ENCODE data around the gene TPSG1. TPM values are rescaled to one million over a fixed set of nuclear protein-coding genes. Genes with fewer than 3 reads are reported as not detected.
"Not testable (repeated sequence)": the region's sequence is repeated elsewhere in the genome, so short reads cannot be mapped to it uniquely, and the experiment has no call there.

TPSG1 gene
- total RNA-seq, 1 donor from 2014 or later: not detected

DNA sequence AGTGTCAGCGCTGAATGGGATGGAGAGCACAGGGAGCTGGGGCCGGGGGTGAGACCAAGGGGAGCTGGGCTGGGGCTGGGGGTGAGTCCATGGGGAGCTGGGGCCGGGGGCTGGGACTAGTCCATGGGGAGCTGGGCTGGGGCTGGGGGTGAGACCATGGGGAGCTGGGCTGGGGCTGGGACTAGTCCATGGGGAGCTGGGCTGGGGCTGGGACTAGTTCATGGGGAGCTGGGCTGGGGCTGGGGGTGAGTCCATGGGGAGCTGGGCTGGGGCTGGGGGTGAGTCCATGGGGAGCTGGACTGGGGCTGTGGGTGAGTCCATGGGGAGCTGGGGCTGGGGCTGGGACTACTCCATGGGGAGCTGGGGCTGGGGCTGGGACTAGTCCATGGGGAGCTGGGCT, 29.8 kb upstream of the TPSG1 start:
- not testable (repeated sequence) for H4K20me1 ChIP-seq (ENCODE audit: insufficient read depth, low read length); H3K4me3 ChIP-seq (ENCODE audit: insufficient read depth, low read depth, low read length); H3K36me3 ChIP-seq (ENCODE audit: insufficient read depth, low read length); H3K9me3 Mint-ChIP-seq (ENCODE audit: unreplicated experiment); H3K4me2 ChIP-seq (ENCODE audit: low read length); H3K4me3 Mint-ChIP-seq (ENCODE audit: unreplicated experiment); H3K36me3 Mint-ChIP-seq (ENCODE audit: low read depth, unreplicated experiment); DNase-seq (ENCODE audit: low read depth); H3K9ac ChIP-seq (ENCODE audit: low read length); H3K4me1 Mint-ChIP-seq (ENCODE audit: low read depth, unreplicated experiment); FAIRE-seq; H3K79me2 ChIP-seq (ENCODE audit: insufficient read depth, low read length); H3K27ac ChIP-seq (ENCODE audit: low read depth, low read length); H3K9me3 ChIP-seq (ENCODE audit: insufficient read depth, low read depth, low read length); H3K4me1 ChIP-seq (ENCODE audit: insufficient read depth, low read length); H3K27ac Mint-ChIP-seq (ENCODE audit: unreplicated experiment); H2AFZ ChIP-seq (ENCODE audit: low read depth, low read length); H3K27me3 Mint-ChIP-seq (ENCODE audit: low read depth, unreplicated experiment)
- peaks cover 11% of the 10 kb centered on the region for H3K27me3 ChIP-seq (ENCODE audit: insufficient read depth, low read length)

DNA sequence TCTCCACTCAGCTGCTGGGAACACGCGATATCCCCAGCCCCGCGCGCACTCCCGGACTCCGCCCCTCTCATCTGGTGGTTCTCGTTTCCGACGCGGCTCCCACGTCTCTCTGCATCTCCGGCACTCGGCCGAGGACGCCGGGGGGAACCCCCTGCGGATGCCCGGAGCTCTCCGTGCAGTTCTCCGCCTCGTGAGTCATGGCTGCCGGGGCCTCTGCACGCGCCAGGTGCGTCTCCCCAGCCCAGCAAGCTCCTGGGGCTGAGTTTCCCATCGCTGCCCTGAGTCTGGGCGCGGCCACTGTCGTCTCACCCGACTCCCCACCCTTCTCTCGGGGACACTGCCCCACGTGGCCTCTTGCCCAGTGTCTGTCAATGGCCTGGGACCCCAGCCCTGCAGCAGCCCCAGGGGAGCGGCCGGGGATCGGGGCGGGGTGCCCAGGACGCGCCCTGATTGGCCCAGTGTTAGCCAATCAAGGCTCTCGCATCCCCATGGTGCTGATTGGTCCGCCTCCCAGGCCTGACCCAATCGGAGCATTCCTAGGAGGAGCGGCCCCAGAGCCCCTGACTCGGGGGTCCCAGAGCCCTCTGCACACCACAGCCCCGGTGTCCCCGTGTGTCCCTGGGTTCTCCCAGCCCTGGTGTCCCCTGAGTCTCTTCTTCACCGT, 28.8 kb upstream of the TPSG1 start:
- H3K36me3 Mint-ChIP-seq (ENCODE audit: low read depth, unreplicated experiment); H3K27me3 Mint-ChIP-seq (ENCODE audit: low read depth, unreplicated experiment); H3K4me1 ChIP-seq (ENCODE audit: insufficient read depth, low read length); H3K27me3 ChIP-seq (ENCODE audit: insufficient read depth, low read length); H3K4me3 Mint-ChIP-seq (ENCODE audit: unreplicated experiment); H3K27ac Mint-ChIP-seq (ENCODE audit: unreplicated experiment); H2AFZ ChIP-seq (ENCODE audit: low read depth, low read length); H3K79me2 ChIP-seq (ENCODE audit: insufficient read depth, low read length); H3K9ac ChIP-seq (ENCODE audit: low read length); FAIRE-seq; H4K20me1 ChIP-seq (ENCODE audit: insufficient read depth, low read length); H3K4me3 ChIP-seq (ENCODE audit: insufficient read depth, low read depth, low read length); H3K4me2 ChIP-seq (ENCODE audit: low read length); H3K4me1 Mint-ChIP-seq (ENCODE audit: low read depth, unreplicated experiment); H3K36me3 ChIP-seq (ENCODE audit: insufficient read depth, low read length); H3K9me3 ChIP-seq (ENCODE audit: insufficient read depth, low read depth, low read length); H3K27ac ChIP-seq (ENCODE audit: low read depth, low read length); H3K9me3 Mint-ChIP-seq (ENCODE audit: unreplicated experiment); DNase-seq (ENCODE audit: low read depth): not testable (repeated sequence)

DNA sequence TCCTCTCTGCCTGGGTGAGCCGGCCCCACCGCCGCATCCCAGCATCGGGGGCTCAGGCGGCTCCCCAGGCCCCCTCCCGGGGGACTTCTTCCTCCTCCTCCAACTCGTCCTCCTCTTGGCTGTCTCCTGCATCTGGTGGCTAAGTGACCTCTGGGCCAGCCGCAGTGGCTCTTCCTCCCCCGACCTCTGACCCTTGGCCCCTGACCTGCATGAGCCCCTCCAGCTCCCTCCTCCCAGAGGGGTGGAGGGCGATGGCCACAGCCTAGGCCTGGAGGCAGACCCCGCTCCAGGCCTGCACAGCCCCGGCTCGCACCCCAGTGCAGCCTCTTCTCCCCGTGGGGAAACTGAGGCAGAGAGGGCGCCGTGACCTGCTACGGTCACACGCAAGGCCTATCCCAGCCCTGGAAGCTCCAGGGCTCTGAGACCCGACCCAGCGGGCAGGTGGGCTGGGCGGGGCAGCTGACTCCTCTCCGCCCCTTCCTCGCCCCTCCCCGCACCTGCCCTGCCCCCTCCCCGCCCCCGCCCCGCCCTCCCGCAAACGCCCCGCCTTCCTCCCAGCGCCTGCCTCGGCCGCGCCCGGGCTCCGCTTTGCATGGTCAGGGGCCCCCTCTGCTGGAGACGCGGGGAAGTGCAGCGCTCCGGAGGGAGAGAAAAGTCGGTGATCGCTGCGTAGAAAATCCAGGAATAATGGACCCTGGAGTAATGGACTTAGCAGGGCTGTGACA, 24.1 kb upstream of the TPSG1 start:
- H4K20me1 ChIP-seq (ENCODE audit: insufficient read depth, low read length); FAIRE-seq; H3K9me3 ChIP-seq (ENCODE audit: insufficient read depth, low read depth, low read length); H3K4me3 ChIP-seq (ENCODE audit: insufficient read depth, low read depth, low read length); H2AFZ ChIP-seq (ENCODE audit: low read depth, low read length); H3K9ac ChIP-seq (ENCODE audit: low read length); H3K4me1 Mint-ChIP-seq (ENCODE audit: low read depth, unreplicated experiment); H3K4me1 ChIP-seq (ENCODE audit: insufficient read depth, low read length); H3K27ac Mint-ChIP-seq (ENCODE audit: unreplicated experiment); H3K4me3 Mint-ChIP-seq (ENCODE audit: unreplicated experiment); H3K27me3 ChIP-seq (ENCODE audit: insufficient read depth, low read length); H3K9me3 Mint-ChIP-seq (ENCODE audit: unreplicated experiment); H3K36me3 Mint-ChIP-seq (ENCODE audit: low read depth, unreplicated experiment); H3K27ac ChIP-seq (ENCODE audit: low read depth, low read length); H3K36me3 ChIP-seq (ENCODE audit: insufficient read depth, low read length); H3K4me2 ChIP-seq (ENCODE audit: low read length); H3K79me2 ChIP-seq (ENCODE audit: insufficient read depth, low read length); DNase-seq (ENCODE audit: low read depth): not testable (repeated sequence)
- H3K27me3 Mint-ChIP-seq (ENCODE audit: low read depth, unreplicated experiment): peaks cover 30% of the 10 kb centered on the region

DNA sequence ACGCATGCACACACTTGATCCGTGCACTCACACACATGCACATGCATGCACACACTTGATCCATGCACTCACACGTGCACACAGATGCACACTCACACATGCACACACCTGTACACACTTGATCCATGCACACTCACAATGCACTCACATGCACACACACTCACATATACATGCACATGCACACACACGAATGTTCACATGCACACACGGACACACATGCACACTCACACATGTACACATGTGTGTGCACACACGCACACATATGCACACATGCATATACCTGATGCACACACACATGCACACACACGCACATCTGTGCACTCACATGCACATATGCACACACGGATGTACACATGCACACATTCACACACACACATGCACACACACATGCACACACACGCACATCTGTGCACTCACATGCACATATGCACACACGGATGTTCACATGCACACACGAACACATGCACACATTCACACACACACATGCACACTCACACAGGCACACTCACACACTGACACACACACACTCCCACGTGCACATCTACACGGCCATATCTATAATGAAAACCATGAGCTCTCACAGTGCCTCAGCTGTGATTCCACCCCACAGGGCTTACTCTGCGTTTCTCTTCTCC, 23.0 kb upstream of the TPSG1 start:
- H3K4me1 Mint-ChIP-seq (ENCODE audit: low read depth, unreplicated experiment); H3K4me1 ChIP-seq (ENCODE audit: insufficient read depth, low read length); H2AFZ ChIP-seq (ENCODE audit: low read depth, low read length); H3K9me3 Mint-ChIP-seq (ENCODE audit: unreplicated experiment); H3K27me3 ChIP-seq (ENCODE audit: insufficient read depth, low read length); H3K36me3 ChIP-seq (ENCODE audit: insufficient read depth, low read length); DNase-seq (ENCODE audit: low read depth); H3K4me3 Mint-ChIP-seq (ENCODE audit: unreplicated experiment); H3K79me2 ChIP-seq (ENCODE audit: insufficient read depth, low read length); H4K20me1 ChIP-seq (ENCODE audit: insufficient read depth, low read length); H3K4me3 ChIP-seq (ENCODE audit: insufficient read depth, low read depth, low read length); H3K9ac ChIP-seq (ENCODE audit: low read length); H3K9me3 ChIP-seq (ENCODE audit: insufficient read depth, low read depth, low read length); H3K27ac ChIP-seq (ENCODE audit: low read depth, low read length); FAIRE-seq; H3K36me3 Mint-ChIP-seq (ENCODE audit: low read depth, unreplicated experiment); H3K4me2 ChIP-seq (ENCODE audit: low read length): not testable (repeated sequence)
- peak overlapping the region; percentile 34 for H3K27ac Mint-ChIP-seq (ENCODE audit: unreplicated experiment)
- H3K27me3 Mint-ChIP-seq (ENCODE audit: low read depth, unreplicated experiment): peaks cover 33% of the 10 kb centered on the region

Measured in astrocyte (in vitro differentiated cells and primary cell).